NCI-H345 treated with DMSO at 0.1 percent for 48 hours (cell line): ENCODE measurements around the gene DHX15.

ENCODE experiments used
- DNase-seq: peaks from one replicate; lab custom pipeline; 2025; ENCODE audit not compliant: unreplicated experiment; lab: John Stamatoyannopoulos, UW

DHX15 gene

DNA sequence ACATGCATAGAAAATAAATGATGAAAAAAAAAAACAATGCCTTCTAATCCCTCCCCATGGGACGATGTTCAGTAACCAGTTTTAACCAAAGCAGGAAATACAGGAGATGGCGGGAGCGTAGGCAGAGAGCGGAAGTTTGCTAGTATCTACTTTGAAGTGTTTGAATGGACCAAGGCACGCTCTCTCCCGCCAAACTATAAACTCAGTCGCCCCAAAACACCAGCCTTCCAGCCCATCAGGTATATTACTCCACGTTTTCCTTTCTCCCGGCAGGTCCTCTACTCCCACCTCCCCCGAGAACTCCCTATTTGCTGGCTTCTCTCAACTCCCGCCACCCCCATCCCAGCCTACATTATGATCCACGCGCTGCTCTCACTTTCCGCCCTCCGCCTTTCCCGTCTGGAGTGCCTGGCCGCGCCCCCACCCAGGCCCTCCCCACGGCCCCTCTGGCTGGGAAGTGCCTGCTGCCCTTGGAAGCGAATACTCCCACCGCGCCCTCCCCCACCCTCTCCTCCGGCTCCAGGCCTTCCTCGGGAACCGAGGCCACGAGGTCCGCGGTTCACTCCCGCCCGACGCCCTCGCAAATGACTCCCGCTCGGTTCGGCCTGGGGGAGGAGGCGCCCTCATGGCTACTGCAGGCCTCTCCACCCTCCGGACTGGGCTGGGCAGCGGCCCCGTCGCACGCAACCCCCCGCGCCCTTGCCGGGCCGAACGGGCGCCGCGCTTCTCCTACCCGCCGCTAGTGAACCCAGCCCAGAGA, 723 bp downstream of the DHX15 start:
- peak; percentile 20 for DNase-seq

DNA sequence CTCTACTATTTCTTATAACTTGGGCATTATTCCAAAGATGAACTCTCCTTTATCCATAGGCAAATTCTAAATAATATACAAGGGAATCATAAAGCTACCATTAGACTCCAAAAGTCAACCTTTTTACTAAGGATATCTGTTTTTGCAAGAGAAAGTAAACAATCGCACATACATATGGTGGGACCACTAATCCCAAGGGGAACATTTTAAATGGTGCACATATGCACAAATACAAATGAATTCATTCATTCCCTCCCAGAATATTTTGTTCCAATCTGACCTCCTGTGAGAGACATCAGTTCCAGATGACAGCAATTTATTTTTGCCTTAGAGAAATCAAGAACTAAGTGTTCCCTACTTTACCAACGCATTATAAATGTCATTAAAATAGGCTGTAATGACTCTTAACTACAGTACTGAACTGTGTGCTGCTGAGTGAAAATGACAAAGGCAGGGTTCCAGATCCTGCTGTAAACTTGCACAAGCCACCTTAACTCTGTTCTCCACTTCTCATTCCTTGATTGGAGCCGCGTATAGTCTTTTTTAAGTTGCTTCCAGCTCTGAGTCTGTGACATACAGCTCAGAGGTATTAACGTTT, 2.0 kb downstream of the DHX15 start:
- DNase-seq: no peak

DNA sequence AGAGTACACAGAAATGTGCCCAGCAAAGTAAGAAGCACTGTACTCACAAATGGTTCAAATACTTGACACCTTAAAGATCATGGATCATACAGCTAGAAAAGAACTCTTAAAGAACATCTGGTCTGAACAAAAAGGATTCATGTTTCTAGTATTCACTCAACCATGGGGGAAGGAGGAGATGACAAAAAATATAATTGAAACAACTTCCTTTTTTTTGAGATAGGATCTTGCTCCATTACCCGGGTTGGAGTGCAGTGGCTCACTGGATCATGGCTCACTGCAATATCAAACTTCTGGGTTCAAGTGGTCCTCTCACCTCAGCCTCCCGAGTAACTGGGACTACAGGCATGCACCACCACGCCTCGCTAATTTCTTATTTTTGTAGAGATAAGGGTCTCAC, 6.0 kb downstream of the DHX15 start:
- no peak for DNase-seq

DNA sequence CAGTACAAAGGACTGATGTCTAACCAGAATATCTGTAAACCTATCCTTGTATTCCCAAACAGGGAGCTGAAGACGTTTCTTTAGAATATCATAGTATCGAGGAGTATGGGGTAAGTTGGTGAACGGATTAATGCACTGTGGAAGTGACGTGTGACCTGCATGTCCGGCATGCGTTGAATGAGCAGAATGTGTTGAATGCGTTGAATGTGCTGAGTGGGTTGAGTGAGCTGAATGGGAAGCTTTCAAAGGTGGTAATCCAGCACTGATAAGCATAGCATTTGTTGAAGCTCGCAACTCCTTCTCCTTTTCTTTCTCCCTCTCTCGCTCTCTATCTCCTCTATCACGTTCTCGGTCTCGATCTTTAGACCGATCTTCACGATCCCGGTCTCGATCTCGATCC, 8.1 kb downstream of the DHX15 start:
- DNase-seq: no peak

DNA sequence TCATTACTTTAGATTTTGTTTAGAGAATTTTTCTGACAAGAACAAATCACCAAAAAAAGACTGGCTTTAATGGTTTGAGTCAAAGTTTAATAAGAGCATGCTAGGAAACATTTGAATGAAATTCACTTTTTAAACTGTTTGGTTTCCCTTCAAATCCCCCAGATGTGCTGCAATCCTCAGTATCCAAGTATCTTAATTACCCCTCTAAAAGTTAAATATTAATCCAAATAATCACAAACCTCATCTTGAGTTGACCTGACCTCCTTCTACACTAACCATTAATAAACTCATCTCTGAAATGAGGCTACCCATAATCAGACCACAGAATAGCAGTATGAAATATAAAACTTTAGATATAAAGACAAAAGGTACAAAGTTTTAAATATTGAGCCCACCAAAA, 10.1 kb downstream of the DHX15 start:
- DNase-seq: no peak

DNA sequence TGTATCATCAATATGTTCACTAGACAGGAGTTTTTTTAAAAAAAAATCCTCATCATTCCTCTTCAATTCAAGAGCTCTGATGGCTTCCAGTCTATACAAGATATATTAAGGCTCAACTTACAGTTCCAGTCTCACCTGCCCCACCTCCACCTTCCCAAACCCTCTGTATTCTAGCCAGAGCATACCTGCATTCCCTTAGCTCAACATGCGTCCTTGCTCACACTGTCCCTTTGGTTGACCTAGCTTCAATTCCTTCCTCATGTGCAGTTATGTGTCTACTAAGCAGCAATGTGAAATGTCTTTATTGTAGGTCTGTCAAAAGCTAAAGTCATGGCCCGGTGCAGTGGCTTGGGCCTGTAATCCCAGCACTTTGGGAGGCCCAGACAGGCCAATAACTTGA, 10.8 kb downstream of the DHX15 start:
- no peak for DNase-seq

DNA sequence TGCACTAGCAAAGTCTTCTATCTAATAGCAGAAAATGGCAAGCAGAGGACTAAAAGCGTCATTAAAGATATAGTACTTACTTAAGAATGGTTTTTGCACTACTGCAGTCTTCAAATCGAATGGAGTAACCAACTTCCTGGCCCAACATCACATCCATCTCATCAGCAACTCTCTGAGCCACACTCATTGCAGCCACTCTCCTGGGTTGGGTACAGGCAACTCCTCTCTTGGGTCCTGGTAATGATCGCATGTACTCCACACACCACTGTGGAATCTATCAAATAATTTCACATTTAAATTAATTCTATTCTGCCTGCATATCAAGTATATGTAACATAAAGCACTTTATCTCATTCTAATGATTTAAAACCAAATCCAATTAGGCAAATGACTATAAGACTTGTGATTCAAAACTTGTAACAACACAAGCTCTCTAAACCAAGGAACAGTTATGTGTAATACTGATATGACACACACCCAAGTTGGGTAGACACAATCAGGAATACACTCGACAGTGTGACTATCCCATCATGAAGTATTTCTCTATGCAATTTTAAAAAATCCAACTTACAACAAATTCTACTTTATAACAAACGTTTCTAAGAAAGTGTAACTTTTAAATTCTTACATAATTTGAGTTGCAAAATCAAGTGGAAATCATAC, 13.6 kb downstream of the DHX15 start:
- no peak for DNase-seq

DNA sequence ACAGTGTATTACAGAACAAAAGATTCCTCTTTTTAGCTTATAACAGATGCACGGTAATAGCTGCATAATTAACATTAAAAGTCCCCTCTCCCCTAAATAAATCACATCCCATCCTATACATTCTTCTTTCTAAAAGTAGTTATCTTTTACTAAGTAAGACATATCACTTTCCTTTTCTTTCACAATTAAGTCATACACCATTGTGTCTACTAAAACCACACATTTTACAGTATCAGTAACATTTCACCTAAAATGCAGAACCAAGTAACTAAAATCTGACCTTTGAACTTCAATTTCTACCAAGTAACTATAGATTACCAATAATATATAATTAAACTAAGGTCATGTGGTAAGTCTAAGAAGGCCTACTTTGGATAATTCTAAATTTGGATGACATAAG, 14.2 kb downstream of the DHX15 start:
- no peak for DNase-seq

DNA sequence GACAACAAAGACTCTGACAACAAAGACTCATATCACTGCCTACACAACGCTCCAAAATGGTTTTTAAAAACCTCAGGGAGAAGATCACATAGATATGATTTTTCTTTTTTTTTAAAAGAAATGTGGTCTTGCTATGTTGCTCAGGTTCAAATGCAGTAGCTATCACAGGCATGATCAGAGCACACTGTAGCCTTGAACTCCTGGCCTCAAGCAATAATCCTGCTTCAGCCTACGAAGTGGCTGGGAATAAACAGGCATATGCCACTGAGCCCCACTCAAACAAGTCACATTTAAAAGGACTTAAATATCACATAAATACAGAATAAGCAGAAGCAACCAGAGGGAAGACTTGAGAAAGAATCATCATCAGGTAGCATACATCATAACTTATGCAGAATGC, 14.7 kb downstream of the DHX15 start:
- no peak for DNase-seq

DNA sequence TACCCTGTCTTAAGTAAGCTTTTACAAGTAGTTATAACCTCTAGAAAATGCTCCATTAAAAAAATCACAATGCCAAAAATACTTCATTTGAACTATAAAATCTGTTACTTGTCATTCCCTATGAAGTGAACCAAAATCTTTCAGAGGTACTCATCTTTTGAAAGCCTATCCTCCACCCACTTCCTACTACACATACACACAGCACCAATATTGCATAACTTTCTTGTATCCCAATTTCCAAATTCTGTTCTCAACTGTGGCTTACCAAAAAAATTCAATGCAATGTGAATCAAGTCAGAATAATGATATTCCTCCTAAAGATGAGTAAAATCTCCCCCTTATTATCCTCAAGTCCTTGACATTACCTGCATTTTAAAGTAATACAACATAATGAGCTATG, 15.9 kb downstream of the DHX15 start:
- no peak for DNase-seq

DNA sequence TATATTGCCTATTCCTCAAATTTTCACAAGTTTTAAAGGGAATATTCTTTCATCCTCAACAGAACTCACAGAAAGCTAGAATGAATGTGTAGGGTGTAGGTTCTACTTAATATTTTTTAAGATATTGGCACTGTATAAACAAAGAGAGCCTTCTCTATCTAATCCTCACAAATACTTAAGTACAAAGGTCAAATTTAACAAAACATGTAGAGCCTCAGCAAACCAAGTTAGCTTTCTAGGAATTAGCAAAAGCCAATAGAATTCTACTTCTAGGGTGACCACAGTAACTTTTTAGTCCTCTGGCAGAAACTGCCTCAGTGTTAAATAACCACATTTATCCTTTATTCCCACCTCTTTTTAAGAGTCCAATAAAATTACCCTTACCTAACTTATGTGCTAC, 19.3 kb downstream of the DHX15 start:
- DNase-seq: no peak

DNA sequence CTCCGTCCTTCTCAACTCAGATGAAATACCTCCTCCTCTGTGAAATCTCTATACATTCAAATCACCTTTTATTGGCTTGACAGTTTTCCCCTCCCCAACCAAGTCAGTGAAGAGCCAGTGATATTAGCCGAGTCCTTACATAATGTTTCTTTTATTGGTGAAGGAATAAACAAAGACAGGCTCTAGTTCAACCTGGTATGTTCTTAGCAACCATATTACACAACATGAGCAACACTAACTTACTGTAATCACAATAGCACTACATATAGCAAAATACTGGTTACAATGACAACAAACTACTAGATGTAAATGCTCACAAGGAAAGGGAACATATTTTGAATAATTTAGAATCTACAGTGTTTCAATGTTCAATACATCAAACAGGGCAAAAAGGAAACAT, 19.9 kb downstream of the DHX15 start:
- DNase-seq: no peak

DNA sequence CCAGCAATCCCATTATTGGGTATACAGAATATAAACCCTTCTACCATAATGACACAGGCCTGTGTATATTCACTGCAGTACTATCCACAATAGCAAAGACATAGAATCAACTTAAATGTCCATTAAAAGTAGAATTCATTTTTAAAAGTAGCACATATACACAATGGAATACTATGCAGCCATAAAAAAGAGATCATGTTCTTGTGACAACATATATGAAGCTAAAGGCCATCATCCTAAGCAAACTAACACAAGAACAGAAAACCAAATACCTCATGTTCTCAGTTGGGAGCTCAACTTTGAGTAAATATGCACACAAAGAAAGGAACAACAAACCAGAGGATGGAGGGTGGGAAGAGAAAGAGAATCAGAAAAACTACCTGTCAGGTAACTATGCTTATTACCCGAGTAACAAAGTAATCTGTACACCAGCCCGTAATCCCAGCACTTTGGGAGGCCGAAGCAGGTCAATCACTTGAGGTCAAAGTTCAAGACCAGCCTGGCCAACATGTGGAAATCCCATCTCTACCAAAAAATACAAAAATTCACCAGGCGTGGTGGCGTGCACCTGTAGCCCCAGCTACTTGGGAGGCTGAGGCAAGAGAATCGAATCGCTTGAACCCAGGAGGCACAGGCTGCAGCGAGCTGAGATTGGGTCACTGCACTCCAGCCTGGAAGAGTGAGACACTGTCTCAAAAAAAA, 22.8 kb downstream of the DHX15 start:
- DNase-seq: no peak

DNA sequence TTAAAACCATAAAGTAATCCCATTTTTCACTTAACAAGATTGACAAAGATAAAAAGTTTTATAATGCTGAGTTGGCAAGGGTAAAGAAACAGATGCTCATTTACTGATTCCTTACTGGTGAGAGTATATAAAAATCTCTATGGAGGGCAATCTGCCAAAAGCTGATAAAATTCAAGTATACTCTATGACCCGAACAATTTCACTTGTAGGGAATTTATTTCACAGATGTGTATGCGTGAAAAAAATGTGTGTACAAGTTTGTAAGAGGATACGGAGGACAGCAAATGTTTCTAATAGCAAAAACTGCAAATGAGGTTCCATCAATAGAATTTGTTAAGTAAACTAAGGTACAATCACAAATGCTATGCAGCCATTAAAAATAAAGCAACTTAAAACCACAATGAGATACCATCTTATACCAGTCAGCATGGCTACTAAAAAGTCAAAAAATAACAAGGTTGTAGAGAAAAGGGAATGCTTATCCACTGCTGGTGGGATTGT, 23.4 kb downstream of the DHX15 start:
- no peak for DNase-seq

DNA sequence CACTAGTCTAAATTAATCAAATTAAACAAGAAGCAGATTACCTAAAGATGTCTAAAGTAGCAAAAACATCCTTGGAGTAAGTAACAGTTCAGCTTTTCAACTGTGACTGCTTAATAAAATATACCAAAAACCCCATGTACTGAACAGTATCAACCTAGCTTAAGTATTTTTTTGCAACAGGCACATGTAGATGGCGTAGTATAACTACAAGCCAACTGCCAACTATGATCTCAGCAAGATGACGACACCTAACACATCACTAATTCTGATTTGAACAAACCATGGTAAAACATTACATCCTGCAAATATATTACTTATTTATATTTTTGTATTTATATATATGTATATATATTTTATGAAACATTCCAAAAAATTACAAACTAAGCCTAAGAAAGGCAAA, 24.5 kb downstream of the DHX15 start:
- no peak for DNase-seq

DNA sequence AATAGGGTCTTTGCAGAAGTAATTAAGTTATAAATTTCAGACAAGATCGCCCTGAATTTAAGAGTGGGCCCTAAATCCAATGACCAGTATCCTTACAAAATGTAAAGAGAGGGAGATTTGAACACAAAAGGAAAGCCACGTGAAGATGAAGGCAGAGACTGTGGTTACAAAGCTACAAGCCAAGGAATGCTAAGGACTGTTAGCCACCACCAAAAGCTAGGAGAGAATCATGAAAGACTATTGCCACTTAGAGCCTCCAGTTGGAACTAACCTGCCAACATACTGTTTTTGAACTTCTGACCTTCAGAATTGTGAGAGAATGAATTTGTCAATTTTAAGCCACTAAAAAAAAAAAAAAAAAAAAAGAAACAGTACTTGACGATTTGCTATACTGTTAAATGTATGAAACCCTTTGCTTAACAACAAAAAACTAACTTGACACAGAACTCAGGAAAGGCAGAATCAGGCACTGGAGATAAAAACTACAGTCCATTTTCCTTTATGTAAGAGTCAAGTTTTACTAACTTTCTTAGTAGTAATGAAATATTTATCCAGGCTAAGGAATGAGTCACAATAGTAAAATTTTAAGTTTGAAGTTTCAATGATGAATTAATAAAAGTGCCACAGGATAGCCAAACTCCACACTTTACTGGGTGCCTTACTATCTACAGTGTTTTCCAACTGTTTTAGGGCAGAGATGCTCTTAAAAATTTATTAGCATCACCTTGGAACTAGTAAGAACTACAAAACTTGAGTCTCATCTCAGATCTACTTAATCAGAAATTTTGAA, 25.1 kb downstream of the DHX15 start:
- DNase-seq: no peak

DNA sequence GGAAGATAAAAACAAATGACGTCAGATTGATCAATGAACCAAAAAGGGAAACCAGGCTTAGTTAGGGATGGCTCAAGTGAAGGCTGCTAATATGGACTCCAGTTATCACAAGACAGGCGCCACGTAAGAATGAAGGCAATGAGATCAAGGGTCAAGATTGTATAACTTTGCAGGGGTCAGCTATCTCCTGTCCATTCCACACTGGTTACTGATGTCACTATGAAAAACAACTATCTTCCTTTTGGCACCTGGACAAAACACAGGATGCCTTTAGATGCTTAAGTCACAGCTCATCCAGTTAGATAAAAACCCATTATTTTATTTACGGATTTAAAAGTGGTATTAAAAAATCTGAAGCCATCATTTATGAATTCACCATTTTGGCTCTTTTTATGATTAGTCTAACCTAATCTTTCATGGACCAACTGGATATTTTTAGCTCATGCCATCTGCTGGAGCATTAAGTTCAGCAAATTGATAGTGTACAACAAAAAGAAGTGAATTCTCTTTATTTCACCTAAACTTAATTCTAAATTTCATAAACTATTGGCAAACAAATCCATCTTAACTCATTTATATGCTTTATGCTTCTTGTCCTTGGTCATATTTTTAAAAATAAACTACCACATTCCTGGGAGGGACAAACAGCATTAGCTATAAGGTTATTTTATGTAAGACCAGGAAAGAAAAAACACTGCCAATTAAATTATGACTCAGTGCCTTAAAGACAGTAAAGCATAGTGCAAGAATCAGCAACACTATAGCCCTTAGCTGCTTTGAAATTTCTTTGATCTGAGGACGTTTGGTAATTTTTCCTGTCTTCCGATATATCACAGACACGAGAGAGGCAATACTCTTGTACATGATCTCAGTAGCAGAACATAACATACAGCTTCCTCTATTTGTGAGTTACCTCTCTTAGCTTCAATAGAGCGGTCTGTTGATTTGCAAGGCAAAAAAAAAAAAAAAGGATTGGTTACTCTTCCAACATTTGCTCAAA, 27.0 kb downstream of the DHX15 start:
- no peak for DNase-seq

DNA sequence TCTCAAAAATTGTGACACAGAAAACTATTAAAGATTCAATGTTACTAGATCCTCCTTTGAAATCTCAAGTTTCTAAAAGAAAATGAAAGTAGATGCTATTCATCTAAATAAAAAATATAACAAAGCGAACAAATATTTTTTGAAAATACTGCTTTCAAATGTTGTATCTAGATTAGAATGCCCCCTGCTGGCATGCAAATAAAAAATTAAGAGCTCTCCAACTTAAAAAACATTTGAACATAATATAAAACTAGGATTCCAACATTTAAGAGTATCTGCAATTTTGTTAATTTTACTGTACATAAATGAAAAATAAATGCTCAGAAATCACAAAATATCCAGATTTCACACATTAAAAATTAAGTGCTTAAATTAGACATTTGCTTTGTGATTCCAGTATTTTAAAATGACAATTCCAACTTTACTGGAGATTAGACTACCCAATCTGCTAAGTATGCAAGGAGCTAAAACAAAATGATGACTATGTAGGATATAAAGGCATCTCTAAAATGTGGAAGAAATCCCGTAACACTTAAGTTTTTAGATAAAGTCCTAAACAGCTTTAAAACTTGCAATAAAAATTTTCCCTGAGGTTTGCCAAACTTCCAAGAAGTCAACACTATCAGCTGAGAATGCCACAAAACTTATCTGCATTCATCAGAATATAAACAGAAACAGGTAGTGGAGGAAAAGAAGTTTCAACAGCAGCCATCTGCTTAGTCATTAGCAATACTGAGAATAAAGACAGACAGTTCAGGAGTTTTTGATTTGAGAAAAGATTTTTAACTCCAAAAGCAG, 32.7 kb downstream of the DHX15 start:
- DNase-seq: no peak
